A549 (cell line): ENCODE data around the gene NUP210. TPM values are rescaled to one million over a fixed set of nuclear protein-coding genes. Genes with fewer than 3 reads are reported as not detected.

Source experiments
- ATAC-seq, 2 experiments: fragments of 200-7000 bp in 1 of 2; fragments of >200 bp in 1 of 2; cut with Nextera tagmentation in 1 of 2; cut with Tn5 transposase in 1 of 2; 3 replicates each; pipeline versions ENCODE4 v1.8.0 to v1.9.1; 2018 to 2020; ENCODE audit warnings: mild to moderate bottlenecking in 1 of 2, moderate library complexity in 1 of 2
- CTCF ChIA-PET: fragments of 300-600 bp; sonication (Branson Sonifier 250); formaldehyde crosslinking; extraction: SDS; loops from one replicate; lab custom pipeline; 2021; ENCODE audit warnings: antibody characterized with exemption, inconsistent platforms; lab: Yijun Ruan, JAX
- POLR2A ChIA-PET: fragments of 350-600 bp; formaldehyde crosslinking; extraction: SDS; loops from one replicate; lab custom pipeline; 2021; ENCODE audit warnings: antibody characterized with exemption, inconsistent platforms; lab: Yijun Ruan, JAX
- DNase-seq, 2 experiments: peaks; one replicate each; pipeline versions ENCODE4 v3.0.0 to v3.0.0-alpha.2; 2011 to 2016; ENCODE audit warnings: low read depth in 1 of 2, low spot score in 1 of 2
- FAIRE-seq: peaks from 2 replicates; lab custom pipeline; 2011; peaks lifted over from hg19 to GRCh38; lab: Jason Lieb, UNC
- H3K27ac ChIP-seq, 2 experiments: fragments of >200 bp; sonication (Bioruptor Twin); formaldehyde crosslinking; 3 replicates each; pipeline ENCODE4 v1.5.1; 2016 to 2017
- H3K4me1 ChIP-seq: fragments of >200 bp; sonication (Bioruptor Twin); formaldehyde crosslinking; 3 replicates; pipeline ENCODE4 v1.6.1; 2016
- H3K4me2 ChIP-seq: fragments of >200 bp; sonication (Bioruptor Twin); formaldehyde crosslinking; 3 replicates; pipeline ENCODE4 v1.6.1; 2016
- H3K4me3 ChIP-seq: fragments of >200 bp; sonication (Bioruptor Twin); formaldehyde crosslinking; 3 replicates; pipeline ENCODE4 v1.5.1; 2016
- H3K9me3 ChIP-seq: fragments of >200 bp; sonication (Bioruptor Twin); formaldehyde crosslinking; 3 replicates; pipeline ENCODE4 v1.6.1; 2016
- BHLHE40 ChIP-seq: IDR thresholded peaks from 2 replicates; pipeline ENCODE4 v1.6.1; 2012; ENCODE audit warnings: low read depth, low read length, inconsistent platforms
- CBX2 ChIP-seq: fragments of 200-600 bp; sonication (generic); IDR thresholded peaks from 2 replicates; pipeline ENCODE4 v1.6.1; 2016; ENCODE audit warnings: low read depth, mild to moderate bottlenecking, borderline replicate concordance
- CBX8 ChIP-seq: fragments of 200-600 bp; sonication (generic); IDR thresholded peaks from 2 replicates; pipeline ENCODE4 v1.6.1; 2016
- CEBPB ChIP-seq, 2 experiments: fragments of >200 bp in 1 of 2; sonication (Bioruptor Twin) in 1 of 2; formaldehyde crosslinking in 1 of 2; IDR thresholded peaks; 2 replicates each; pipeline ENCODE4 v1.6.1; 2012 to 2016
- CHD4 ChIP-seq: fragments of 200-600 bp; sonication (generic); IDR thresholded peaks from 2 replicates; pipeline ENCODE4 v1.6.1; 2016; ENCODE audit warnings: antibody characterized with exemption, mild to moderate bottlenecking, borderline replicate concordance
- ESRRA ChIP-seq: fragments of 150-350 bp; IDR thresholded peaks from 2 replicates; pipeline ENCODE4 v1.6.1; 2014; ENCODE audit warnings: mild to moderate bottlenecking, low read length, borderline replicate concordance
- FOSB ChIP-seq: fragments of 250-450 bp; sonication (Bioruptor Pico); IDR thresholded peaks from 2 replicates; pipeline ENCODE4 v1.5.0; 2020; ENCODE audit warnings: mild to moderate bottlenecking, moderate library complexity
- FOXS1 ChIP-seq: fragments of 250-450 bp; sonication (Bioruptor Pico); IDR thresholded peaks from 2 replicates; pipeline ENCODE4 v1.5.0; 2020; ENCODE audit warnings: mild to moderate bottlenecking, moderate library complexity
- GATA3 ChIP-seq: IDR thresholded peaks from 2 replicates; pipeline ENCODE4 v1.6.1; 2012; ENCODE audit warnings: borderline replicate concordance
- HOXA7 ChIP-seq: fragments of 250-450 bp; sonication (Bioruptor Pico); IDR thresholded peaks from 2 replicates; pipeline ENCODE4 v1.5.0; 2020; ENCODE audit warnings: mild to moderate bottlenecking, moderate library complexity
- HOXB13 ChIP-seq: fragments of 250-450 bp; sonication (Bioruptor Pico); IDR thresholded peaks from 2 replicates; pipeline ENCODE4 v1.5.0; 2020; ENCODE audit warnings: low read depth, mild to moderate bottlenecking, moderate library complexity
- JUNB ChIP-seq: fragments of >200 bp; sonication (Bioruptor Twin); formaldehyde crosslinking; IDR thresholded peaks from 2 replicates; pipeline ENCODE4 v1.6.1; 2016
- KDM1A ChIP-seq: fragments of 200-600 bp; sonication (generic); IDR thresholded peaks from 2 replicates; pipeline ENCODE4 v1.6.1; 2016; ENCODE audit warnings: low read depth, mild to moderate bottlenecking
- NR3C1 ChIP-seq: fragments of >200 bp; sonication (Bioruptor Twin); formaldehyde crosslinking; IDR thresholded peaks from 3 replicates; pipeline ENCODE4 v1.6.1; 2017
- POLR2A ChIP-seq: IDR thresholded peaks from 2 replicates; pipeline ENCODE4 v1.6.1; 2012; ENCODE audit warnings: mild to moderate bottlenecking, low read length
- POLR2AphosphoS2 ChIP-seq: conservative IDR thresholded peaks from 2 replicates; pipeline ENCODE4 v1.6.1; 2012; ENCODE audit warnings: low read length, improper control_type of control experiment, inconsistent platforms
- RCOR1 ChIP-seq: fragments of 150-350 bp; IDR thresholded peaks from 2 replicates; pipeline ENCODE4 v1.6.1; 2014; ENCODE audit warnings: antibody characterized with exemption, low read length, low read depth
- SREBF2 ChIP-seq: fragments of 450-650 bp; IDR thresholded peaks from 2 replicates; pipeline ENCODE4 v1.6.1; 2014; ENCODE audit warnings: mild to moderate bottlenecking, moderate library complexity
- TFCP2L1 ChIP-seq: fragments of 250-450 bp; sonication (Bioruptor Pico); IDR thresholded peaks from 2 replicates; pipeline ENCODE4 v1.5.0; 2021; ENCODE audit warnings: mild to moderate bottlenecking
- TP53 ChIP-seq: fragments of 250-450 bp; sonication (Bioruptor Pico); IDR thresholded peaks from 2 replicates; pipeline ENCODE4 v1.5.0; 2021; ENCODE audit warnings: mild to moderate bottlenecking, moderate library complexity
- ZC3H11A ChIP-seq: fragments of 450-650 bp; IDR thresholded peaks from 2 replicates; pipeline ENCODE4 v1.6.1; 2014; ENCODE audit warnings: antibody characterized with exemption, mild to moderate bottlenecking
- ZSCAN20 ChIP-seq: fragments of 250-450 bp; sonication (Bioruptor Pico); IDR thresholded peaks from 2 replicates; pipeline ENCODE4 v1.8.0; 2022; ENCODE audit warnings: mild to moderate bottlenecking, moderate library complexity
- WGBS: methylation state at CpG from one replicate; pipeline ENCODE4 v1.1.6; 2017; ENCODE audit errors: missing lambda C conversion rate; 5-methylcytosine and 5-hydroxymethylcytosine counted together
- polyA plus RNA-seq, 4 experiments: library from polyadenylated mRNA; depleted of rRNA in 3 of 4; stranded (reverse); fragments of >200 nt; fragmentation: RNase III in 1 of 4; extraction: RNeasy Plus Mini Kit Qiagen cat#74134 plus additional on column Dnase treatment in 1 of 4; gene quantifications; 2 replicates in 3 of 4; 3 replicates in 1 of 4; pipeline ENCODE4 v1.2.3, GENCODE V29; 2011 to 2017
- TF ChIP-seq, protein P1 (sequence below): fragments of 250-450 bp; sonication (Bioruptor Pico); IDR thresholded peaks from 2 replicates; pipeline ENCODE4 v1.5.0; 2020; ENCODE audit warnings: low read depth, mild to moderate bottlenecking, moderate library complexity
- TF ChIP-seq, protein P2 (sequence below): fragments of 450-650 bp; IDR thresholded peaks from 2 replicates; pipeline ENCODE4 v1.6.1; 2014; ENCODE audit warnings: antibody characterized with exemption
- TF ChIP-seq, protein P3 (sequence below): IDR thresholded peaks from 2 replicates; pipeline ENCODE4 v1.6.1; 2012
- TF ChIP-seq, protein P4 (sequence below): IDR thresholded peaks from 2 replicates; pipeline ENCODE4 v1.6.1; 2012; ENCODE audit warnings: low read depth, borderline replicate concordance
- TF ChIP-seq, protein P5 (sequence below): fragments of 150-350 bp; IDR thresholded peaks from 2 replicates; pipeline ENCODE4 v1.6.1; 2014; ENCODE audit warnings: low read depth, mild to moderate bottlenecking, low read length
- TF ChIP-seq, protein P6 (sequence below): IDR thresholded peaks from 2 replicates; pipeline ENCODE4 v1.6.1; 2012

NUP210 gene
- polyA plus RNA-seq, 2 of the 4 experiments (the other 2 are of a cell fraction): 25.7 to 28.1 TPM

DNA sequence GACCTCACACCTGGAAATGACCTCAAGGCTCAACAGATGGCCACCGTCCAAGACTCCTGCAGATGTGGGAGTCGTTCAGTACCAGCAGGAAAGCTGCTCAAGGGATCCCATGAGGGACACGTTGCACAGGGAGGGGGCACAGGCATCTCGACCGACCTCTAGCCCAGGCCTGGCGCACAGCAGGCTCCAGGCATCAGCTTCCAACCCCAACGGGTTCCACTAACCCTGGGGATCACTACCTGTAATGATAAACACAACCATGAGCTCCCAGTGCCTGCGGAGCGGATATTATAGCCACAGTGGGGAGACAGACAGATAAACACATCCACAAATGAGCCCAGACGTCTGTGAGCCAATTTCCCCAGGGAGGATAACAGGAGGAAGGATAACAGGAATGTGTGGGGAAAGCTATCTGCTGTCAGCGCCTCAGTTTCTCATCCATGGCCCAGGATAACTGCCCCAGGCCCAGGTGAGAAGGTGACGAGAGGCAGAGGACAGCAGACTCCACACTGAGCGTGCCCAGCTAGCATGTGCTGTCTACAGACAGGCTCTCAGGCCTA lies 19.9 kb downstream of the NUP210 start:
- H3K4me1 ChIP-seq: no peaks in the 10 kb centered on the region
- H3K9me3 ChIP-seq: no peaks in the 10 kb centered on the region
- H3K4me2 ChIP-seq: no peak overlapping the region
- WGBS: 84% methylated on average over 11 of the region's 13 CpGs
- no peak for FAIRE-seq
- POLR2A ChIA-PET: no interaction called here
- DNase-seq: no peak
- CTCF ChIA-PET: no interaction called here
- H3K27ac ChIP-seq: no peak overlapping the region
- ATAC-seq: no peak
- TF ChIP-seq BHLHE40 (no peak), RCOR1 (no peak), ZSCAN20 (CRISPR knock-in tag) (no peak), TFCP2L1 (no peak), HOXB13 (no peak), SREBF2 (no peak), CBX2 (no peak), FOXS1 (CRISPR knock-in tag) (no peak)
- TF ChIP-seq, protein P1, sequence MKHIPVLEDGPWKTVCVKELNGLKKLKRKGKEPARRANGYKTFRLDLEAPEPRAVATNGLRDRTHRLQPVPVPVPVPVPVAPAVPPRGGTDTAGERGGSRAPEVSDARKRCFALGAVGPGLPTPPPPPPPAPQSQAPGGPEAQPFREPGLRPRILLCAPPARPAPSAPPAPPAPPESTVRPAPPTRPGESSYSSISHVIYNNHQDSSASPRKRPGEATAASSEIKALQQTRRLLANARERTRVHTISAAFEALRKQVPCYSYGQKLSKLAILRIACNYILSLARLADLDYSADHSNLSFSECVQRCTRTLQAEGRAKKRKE (CRISPR knock-in tag): no peak
- TF ChIP-seq, protein P2, sequence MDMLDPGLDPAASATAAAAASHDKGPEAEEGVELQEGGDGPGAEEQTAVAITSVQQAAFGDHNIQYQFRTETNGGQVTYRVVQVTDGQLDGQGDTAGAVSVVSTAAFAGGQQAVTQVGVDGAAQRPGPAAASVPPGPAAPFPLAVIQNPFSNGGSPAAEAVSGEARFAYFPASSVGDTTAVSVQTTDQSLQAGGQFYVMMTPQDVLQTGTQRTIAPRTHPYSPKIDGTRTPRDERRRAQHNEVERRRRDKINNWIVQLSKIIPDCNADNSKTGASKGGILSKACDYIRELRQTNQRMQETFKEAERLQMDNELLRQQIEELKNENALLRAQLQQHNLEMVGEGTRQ: no peak
- TF ChIP-seq, protein P3, sequence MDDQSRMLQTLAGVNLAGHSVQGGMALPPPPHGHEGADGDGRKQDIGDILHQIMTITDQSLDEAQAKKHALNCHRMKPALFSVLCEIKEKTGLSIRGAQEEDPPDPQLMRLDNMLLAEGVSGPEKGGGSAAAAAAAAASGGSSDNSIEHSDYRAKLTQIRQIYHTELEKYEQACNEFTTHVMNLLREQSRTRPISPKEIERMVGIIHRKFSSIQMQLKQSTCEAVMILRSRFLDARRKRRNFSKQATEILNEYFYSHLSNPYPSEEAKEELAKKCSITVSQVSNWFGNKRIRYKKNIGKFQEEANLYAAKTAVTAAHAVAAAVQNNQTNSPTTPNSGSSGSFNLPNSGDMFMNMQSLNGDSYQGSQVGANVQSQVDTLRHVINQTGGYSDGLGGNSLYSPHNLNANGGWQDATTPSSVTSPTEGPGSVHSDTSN: no peak
- H3K4me3 ChIP-seq: no peak overlapping the region

DNA sequence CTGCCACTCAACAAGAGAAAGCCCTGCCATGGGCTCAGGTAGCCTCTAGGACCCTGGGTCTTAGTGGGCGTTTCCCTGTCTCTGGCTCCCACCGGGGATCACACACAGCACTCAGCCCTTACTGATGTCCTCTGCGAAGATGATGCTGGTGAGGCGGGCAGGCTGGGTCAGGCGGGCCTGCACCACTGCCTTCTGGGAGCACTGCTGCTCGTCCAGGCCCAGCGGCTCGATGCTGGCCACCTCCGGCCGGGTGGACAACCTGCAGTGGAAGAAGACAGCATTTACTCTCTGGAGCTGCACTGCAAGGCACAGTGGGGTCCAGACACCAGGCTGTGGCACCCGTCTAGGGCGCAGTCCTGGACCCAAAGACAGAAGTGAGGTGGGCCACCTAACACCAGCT lies 20.5 kb downstream of the NUP210 start:
- ATAC-seq (no peak), DNase-seq (no peak), FAIRE-seq (no peak)
- CTCF ChIA-PET: no interaction called here
- H3K4me1 ChIP-seq: no peaks in the 10 kb centered on the region
- no peak overlapping the region for H3K27ac ChIP-seq
- POLR2A ChIA-PET: no interaction called here
- H3K4me2 ChIP-seq: no peak overlapping the region
- 78% methylated on average over 4 of the region's 12 CpGs for WGBS
- no peak overlapping the region for H3K4me3 ChIP-seq
- TF ChIP-seq CHD4: no peak
- no peak for TF ChIP-seq POLR2AphosphoS2
- no peak for TF ChIP-seq FOSB (CRISPR knock-in tag)
- TF ChIP-seq KDM1A: no peak
- TF ChIP-seq ZC3H11A: no peak
- no peak for TF ChIP-seq CBX8
- TF ChIP-seq, protein P4, sequence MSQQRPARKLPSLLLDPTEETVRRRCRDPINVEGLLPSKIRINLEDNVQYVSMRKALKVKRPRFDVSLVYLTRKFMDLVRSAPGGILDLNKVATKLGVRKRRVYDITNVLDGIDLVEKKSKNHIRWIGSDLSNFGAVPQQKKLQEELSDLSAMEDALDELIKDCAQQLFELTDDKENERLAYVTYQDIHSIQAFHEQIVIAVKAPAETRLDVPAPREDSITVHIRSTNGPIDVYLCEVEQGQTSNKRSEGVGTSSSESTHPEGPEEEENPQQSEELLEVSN: no peak
- TF ChIP-seq, protein P5, sequence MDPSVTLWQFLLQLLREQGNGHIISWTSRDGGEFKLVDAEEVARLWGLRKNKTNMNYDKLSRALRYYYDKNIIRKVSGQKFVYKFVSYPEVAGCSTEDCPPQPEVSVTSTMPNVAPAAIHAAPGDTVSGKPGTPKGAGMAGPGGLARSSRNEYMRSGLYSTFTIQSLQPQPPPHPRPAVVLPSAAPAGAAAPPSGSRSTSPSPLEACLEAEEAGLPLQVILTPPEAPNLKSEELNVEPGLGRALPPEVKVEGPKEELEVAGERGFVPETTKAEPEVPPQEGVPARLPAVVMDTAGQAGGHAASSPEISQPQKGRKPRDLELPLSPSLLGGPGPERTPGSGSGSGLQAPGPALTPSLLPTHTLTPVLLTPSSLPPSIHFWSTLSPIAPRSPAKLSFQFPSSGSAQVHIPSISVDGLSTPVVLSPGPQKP: no peak
- no peak for TF ChIP-seq NR3C1
- no peaks in the 10 kb centered on the region for H3K9me3 ChIP-seq

DNA sequence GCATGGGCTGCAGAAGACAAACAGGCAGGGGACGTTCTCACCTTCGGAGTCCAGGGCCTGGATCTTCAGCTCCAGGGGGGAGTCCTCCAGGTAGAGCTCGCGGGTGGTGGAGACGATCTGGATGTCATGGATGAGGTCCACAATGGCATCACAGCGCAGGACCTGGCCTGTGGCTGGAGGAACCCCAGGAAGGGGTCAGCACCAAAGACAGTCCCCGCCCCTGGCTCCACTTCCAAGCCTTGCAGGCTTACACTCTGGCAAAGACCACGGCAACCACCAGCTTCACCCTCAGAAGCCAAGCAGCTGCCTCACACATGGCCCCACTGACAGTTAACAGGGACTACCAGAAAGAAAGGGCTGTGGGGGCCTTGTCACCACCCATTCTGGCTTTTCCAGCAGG lies 22.8 kb downstream of the NUP210 start:
- 96% methylated on average over 8 of the region's 8 CpGs for WGBS
- FAIRE-seq: no peak
- H3K4me1 ChIP-seq: no peaks in the 10 kb centered on the region
- no peak for DNase-seq
- H3K27ac ChIP-seq: no peak overlapping the region
- TF ChIP-seq JUNB: no peak
- no peak for TF ChIP-seq HOXB13
- no peak for TF ChIP-seq ESRRA
- TF ChIP-seq TP53 (CRISPR knock-in tag): no peak
- TF ChIP-seq POLR2A: no peak
- no peak for TF ChIP-seq CEBPB (IDR thresholded peaks at IDR 0.05)
- TF ChIP-seq HOXA7: no peak
- TF ChIP-seq, protein P6, sequence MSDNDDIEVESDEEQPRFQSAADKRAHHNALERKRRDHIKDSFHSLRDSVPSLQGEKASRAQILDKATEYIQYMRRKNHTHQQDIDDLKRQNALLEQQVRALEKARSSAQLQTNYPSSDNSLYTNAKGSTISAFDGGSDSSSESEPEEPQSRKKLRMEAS: no peak
- TF ChIP-seq GATA3: no peak
- TF ChIP-seq, all 56 proteins: peak for 0
- ATAC-seq: no peak
- H3K4me3 ChIP-seq: no peak overlapping the region
- ChIA-PET CTCF (interaction anchor here (1.5 to 1.7 kb wide), 2 partner anchors 14 to 55 kb away, joined by 3 to 6 read pairs; no protein-coding TSS in a partner anchor), POLR2A (no interaction called here)
- H3K4me2 ChIP-seq: no peak overlapping the region
- H3K9me3 ChIP-seq: no peaks in the 10 kb centered on the region
